Skeletal muscle cell (primary cell): ENCODE measurements around the gene TSTD1.

Experiments used
- DNase-seq: peaks from one replicate; pipeline ENCODE4 v3.0.0-alpha.2; 2010; ENCODE audit warnings: low read depth
- H3K4me3 ChIP-seq: 2 replicates; pipeline ENCODE4 v1.5.1; 2011; ENCODE audit warnings: low read depth, mild to moderate bottlenecking, control low read depth, low read length, moderate library complexity

The TSTD1 gene

DNA sequence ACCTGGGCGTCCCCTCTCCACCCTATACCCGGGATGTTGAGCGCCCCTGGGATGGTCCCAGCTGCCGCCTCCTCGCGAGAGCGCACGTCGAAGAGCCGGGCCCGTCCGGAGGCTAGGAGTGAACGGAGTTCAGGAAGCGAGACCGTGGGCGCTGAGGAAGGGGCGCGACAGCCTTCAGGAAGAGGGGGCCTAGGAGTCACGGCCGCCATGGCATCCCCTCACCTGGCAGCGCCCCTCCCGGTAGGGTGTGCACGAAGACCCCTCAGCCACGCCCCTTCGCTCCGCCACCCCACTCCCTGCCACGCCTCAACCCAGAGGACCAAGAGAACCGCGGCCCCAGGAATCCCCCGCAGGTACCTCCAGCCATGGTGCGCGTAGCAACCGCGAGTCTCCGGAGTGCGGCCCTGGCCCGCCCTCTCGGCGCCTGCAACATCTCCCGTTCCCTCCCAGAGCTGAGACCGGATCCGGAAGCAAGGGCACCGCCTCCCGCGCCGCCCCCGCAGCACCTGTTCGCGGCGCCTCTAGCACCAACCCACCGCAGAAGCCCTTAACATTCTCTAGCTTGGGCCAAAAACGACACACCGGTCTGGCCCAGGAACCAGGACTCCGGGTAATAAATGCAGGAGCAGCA lies at the start of gene TSTD1:
Gene TSTD1, minus strand, starts transcription at position 442 of the 631 bp plus-strand sequence. Its CDS starts 75 bp downstream, at position 367.
- DNase-seq = no peak
- peak within 1 kb of the TSS; percentile 55 for H3K4me3 ChIP-seq

DNA sequence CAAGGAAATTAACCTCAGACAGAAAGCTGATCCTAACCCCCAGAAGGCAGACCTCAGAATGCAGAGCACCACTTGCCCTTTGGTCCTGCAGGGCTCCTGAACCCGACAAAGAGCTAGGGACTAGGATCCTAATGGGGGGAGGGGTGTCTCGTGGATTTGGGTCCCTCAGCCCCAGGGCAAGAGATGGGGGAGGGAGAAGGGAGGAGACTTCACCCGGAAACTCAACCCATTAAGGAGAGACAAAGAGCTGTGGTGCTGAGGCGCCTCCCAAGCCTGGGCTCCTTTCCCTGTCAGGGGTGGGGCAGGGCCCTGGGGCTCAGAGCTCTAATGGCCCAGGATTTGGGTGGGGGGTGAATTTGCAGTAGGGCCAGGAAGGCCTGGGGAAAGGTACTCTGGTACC lies 47.7 kb upstream of the TSTD1 start:
- DNase-seq = no peak
- no peak overlapping the region for H3K4me3 ChIP-seq

- H3K4me3 ChIP-seq = no peak overlapping the region
- no peak for DNase-seq
Observed at GRCh38 chr1:161085165-161085564, 46.4 kb upstream of the TSTD1 start.

- DNase-seq = no peak
- H3K4me3 ChIP-seq = no peak overlapping the region
Observed at GRCh38 chr1:161084597-161084988, 45.8 kb upstream of the TSTD1 start.

DNA sequence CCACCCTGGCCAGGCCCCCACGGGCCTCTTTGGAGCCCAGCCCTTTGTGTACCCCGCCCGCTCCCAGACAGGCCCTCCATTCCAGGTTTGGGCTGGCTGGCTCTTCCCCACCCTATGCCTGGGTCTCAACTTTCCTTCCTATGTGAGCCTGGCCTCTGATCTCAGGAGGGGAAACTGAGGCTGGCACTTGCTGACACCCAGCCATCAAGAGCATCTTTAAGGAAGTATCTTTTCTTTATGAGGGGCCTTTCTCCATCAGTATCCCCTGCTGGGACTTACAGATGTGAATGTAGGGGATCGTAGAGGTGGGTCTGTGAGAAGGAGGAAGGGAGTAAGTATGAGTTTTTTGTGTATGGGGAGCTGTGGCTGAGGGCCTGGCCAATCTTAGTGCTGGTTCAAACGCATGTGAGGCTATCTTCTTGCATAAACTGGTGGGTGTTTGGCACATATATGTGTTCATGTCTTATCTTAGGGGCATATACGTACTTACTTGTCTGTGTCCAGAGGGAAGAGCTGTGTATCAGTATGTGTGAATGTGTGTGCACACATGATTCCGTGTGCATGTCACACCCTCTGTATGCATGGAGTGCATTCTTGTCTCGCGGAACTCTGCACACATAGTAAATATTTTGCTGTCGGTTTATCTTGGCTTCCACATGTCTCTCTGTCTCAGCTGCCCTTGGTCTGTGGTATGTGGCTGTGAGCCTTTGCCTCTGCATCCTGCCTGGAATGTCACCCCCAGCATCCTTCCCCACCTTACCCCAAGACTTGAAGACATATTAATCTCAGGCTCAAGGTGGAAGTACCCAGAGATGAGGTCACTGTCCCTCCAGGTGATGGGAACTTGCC lies 45.2 kb upstream of the TSTD1 start:
- DNase-seq = no peak
- H3K4me3 ChIP-seq = no peak overlapping the region

GRCh38 chr1:161082996-161083747 lies 44.4 kb upstream of the TSTD1 start:
- DNase-seq = peak; percentile 61
- H3K4me3 ChIP-seq = no peak overlapping the region

DNA sequence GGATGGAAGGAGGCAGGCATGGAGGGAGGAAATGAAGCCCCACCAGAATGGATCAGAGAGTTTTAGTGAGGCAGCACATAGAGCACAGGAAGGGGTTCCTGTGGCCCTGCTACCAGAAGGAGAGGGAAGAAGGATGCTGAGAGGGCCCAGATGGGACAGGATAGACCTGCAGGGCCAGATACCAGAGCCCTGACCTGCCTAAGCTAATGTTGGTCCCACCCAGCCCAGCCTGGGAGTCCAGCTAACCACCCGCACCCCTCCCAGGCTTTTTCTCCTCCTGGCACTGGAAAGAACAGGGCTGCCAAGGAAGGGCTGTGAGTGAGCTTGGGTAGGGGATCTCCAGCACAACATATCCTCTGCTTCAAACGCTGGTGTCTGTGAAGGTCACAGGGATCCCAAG lies 43.7 kb upstream of the TSTD1 start:
- DNase-seq = no peak
- no peak overlapping the region for H3K4me3 ChIP-seq

DNA sequence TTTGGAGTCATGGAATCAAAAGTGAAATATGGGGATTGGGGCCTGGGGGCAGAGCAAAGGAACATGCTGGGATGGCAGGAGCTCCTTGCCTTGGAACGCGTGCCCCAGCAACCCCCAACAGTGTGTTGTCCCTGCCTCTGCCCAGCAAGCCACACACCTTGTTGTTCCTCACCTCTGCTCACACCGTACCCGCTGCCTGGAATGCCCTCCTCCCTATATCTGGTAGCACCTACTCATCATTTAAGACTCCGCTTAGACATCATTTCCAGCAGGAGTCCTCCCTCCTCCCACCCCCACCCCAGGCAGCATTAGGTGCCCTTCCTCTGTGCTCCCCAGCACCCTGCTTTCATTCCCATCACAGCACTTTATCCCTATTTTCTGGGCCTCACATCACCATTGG lies 42.8 kb upstream of the TSTD1 start:
- no peak overlapping the region for H3K4me3 ChIP-seq
- DNase-seq = no peak

- no peak for DNase-seq
Observed at GRCh38 chr1:161080441-161081405, 42.0 kb upstream of the TSTD1 start.

DNA sequence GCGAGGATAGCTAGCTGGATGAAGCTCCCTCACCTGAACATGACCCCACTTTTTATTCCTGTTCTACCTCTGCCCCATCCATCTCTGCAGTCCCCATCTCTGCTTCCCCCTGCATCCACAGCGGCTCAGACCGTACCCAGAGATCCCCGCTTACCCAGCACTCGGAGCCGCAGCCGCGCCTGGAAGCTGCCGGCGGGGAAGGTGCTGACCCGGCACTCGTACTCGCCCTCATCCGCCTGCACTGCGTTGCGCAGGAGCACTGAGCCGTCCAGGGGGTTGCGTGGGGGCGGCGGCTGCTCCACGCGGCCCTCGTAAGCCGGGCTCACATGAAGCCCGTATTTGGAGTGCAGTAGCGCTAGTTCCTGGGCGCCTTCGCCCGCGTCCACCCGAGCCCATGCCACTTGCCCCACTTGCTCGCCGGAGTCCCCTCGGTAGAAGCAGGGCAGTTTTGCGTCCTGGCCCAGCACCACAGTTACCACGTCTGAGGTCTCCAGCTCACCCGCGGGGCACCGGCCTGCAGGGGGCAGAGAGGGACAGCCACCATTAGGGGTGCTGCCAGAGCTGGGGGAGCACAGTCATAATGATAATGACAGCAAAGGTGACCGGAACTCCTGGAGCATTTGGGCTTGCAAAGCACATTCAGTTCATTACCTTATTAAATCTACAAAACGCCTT lies 40.8 kb upstream of the TSTD1 start:
- DNase-seq = no peak
- no peak overlapping the region for H3K4me3 ChIP-seq

More at GRCh38 chr1:161080441-161081405, 42.0 kb upstream of the TSTD1 start:
- H3K4me3 ChIP-seq = no peak overlapping the region

GRCh38 chr1:161077426-161077825 lies 38.7 kb upstream of the TSTD1 start:
- no peak overlapping the region for H3K4me3 ChIP-seq
- DNase-seq = no peak

DNA sequence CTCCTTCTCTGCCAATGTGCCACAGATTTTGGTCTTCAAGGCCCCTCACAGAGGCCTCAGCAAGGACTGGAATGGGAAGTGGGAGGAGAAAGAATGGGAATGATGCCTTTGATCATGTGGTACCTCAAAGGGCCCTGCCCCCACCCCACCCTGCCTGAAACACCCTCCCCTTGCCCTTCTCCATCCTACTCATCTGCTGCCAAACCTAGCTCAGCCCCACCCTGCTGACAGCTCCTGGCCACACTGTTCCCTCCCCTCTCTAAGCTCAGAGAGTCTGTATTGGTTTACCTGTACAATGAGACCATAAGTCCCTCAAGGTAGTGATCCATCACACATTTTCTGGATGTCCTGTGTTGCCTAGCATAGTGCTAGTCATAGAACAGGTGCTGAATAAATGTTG lies 37.6 kb upstream of the TSTD1 start:
- H3K4me3 ChIP-seq = no peak overlapping the region
- DNase-seq = no peak

DNA sequence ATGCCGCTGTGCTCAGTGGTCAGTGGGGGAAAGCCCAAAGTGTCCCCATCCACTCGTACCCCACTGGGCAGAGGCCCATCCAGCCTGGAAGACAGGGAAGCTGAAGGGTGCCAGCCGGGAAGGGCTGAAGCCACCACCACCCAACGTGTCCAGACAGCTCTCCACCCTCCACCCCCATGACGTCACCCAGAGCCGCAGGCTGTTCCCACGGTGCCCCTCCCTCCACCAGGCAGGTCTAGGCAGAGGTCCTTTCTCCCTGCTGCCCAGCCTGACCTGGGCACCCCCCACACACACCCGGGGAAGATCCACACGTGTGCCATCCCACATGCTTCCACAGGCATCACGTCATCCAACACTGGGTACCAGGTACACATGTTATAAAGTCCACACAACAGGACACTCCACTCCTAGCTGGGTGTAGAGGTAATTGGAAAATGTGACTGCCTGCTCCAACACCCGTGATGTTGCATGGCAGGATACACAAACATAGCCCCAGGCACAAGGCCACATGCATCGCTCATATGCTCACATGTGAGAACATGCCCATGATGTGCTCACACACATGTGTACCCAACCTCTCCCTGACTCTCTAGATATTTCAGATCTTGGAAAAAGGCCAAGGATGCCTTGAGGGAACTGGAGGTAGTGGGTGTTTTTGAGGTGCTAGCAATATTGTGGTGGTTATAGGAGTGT lies 36.1 kb upstream of the TSTD1 start:
- DNase-seq = no peak
- H3K4me3 ChIP-seq = no peak overlapping the region

DNA sequence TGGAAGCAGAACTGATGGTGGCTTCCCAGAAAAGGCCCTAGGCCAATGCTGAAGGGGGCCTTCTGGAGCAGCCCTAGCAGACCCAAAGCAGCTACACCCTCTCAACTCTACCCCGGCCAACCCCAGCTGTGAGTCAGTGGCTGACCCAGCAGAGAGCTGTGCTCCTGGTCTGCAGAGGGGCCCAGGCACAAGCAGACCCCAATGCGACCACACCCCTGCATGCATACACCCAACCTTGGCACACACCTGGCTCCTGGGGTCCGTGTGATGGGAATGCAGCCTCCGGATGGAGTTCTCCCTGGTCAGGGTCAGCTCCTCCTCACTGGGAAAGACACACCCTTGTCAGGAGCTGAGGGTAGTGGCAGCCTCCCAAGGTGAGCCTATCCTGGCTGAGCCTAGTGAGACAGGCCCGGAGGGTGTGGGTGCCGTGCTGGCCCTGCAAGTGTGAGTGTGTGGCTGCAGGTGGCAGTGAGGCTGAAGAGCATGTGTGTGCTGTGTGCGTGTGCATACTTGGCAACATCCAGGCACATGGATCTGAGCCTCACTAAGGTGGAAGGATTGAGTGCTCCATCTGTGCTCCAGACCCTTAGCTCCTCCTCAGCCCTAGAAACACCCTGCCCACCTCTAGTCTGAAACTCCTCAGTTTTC lies 34.8 kb upstream of the TSTD1 start:
- no peak overlapping the region for H3K4me3 ChIP-seq
- DNase-seq = no peak

GRCh38 chr1:161072751-161073449 lies 34.1 kb upstream of the TSTD1 start:
- H3K4me3 ChIP-seq = no peak overlapping the region
- DNase-seq = no peak

GRCh38 chr1:161071886-161072371 lies 33.2 kb upstream of the TSTD1 start:
- no peak for DNase-seq
- H3K4me3 ChIP-seq = no peak overlapping the region

DNA sequence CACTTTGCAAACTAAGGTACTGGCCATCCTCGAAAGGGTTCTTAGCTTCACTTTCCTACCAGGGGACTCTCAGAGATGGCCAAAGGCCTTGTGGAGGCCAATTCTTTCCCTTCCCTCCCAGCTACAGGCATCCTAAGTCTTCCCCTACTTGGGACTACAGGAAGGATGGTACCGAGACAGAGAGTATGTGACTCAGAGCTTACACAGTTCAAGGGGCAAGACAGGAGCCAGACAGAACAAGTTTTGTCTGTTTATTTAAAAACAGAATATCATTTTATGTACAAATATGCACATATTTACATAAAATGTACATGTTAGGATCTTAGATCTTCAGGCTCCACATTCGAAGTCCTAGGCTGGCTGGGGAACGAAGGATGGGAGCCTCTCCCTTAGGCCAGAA lies 32.0 kb upstream of the TSTD1 start:
- no peak overlapping the region for H3K4me3 ChIP-seq
- DNase-seq = no peak
